Esophagus muscularis mucosa (tissue), 4 donors: ENCODE results near the gene CCDC6. TPM values are rescaled to one million over a fixed set of nuclear protein-coding genes. Genes with fewer than 3 reads are reported as not detected.

ENCODE experiments used
- DNase-seq: peaks from one replicate; pipeline ENCODE4 v3.0.0-alpha.2; 2017; ENCODE audit errors: extremely low spot score
- H3K27ac ChIP-seq, 4 donors: fragments of 200-600 bp; sonication (generic); replicated peaks in 1 of 4; 1 replicate in 3 of 4; 2 replicates in 1 of 4; pipeline ENCODE4 v1.5.1; 2016 to 2019; ENCODE audit warnings: mild to moderate bottlenecking in 1 of 4
- H3K27me3 ChIP-seq, 4 donors: fragments of 200-600 bp; sonication (generic); one replicate each; pipeline versions ENCODE4 v1.5.1 to v1.6.0; 2016 to 2019
- H3K36me3 ChIP-seq, 4 donors: fragments of 200-600 bp; sonication (generic); one replicate each; pipeline ENCODE4 v1.5.1; 2016 to 2019
- H3K4me1 ChIP-seq, 4 donors: fragments of 200-600 bp; sonication (generic); one replicate each; pipeline ENCODE4 v1.5.1; 2016 to 2019
- H3K4me3 ChIP-seq, 4 donors: fragments of 200-600 bp; sonication (generic); 1 replicate in 2 of 4; 2 replicates in 2 of 4; pipeline ENCODE4 v1.5.1; 2016 to 2019; ENCODE audit warnings: mild to moderate bottlenecking in 4 of 4, moderate library complexity in 1 of 4
- H3K9me3 ChIP-seq, 4 donors: fragments of 200-600 bp; sonication (generic); 1 replicate in 3 of 4; 2 replicates in 1 of 4; pipeline ENCODE4 v1.5.1; 2016 to 2019
- EP300 ChIP-seq: sonication (generic); formaldehyde crosslinking; IDR thresholded peaks from one replicate; pipeline ENCODE4 v1.6.1; 2017; ENCODE audit warnings: antibody characterized with exemption
- POLR2A ChIP-seq: fragments of 450-650 bp; IDR thresholded peaks from one replicate; pipeline ENCODE4 v1.6.1; 2017; ENCODE audit warnings: antibody characterized with exemption, moderate library complexity, mild to moderate bottlenecking, low read depth
- POLR2AphosphoS5 ChIP-seq, 2 donors: sonication (generic); formaldehyde crosslinking; IDR thresholded peaks; one replicate each; pipeline ENCODE4 v1.6.1; 2017; ENCODE audit warnings: antibody characterized with exemption in 2 of 2
- WGBS: methylation state at CpG from one replicate; pipeline ENCODE4 v1.1.5; 2018; 5-methylcytosine and 5-hydroxymethylcytosine counted together
- intact Hi-C: fragments of 100-400 bp; cut with DNase I; formaldehyde crosslinking; loops from one replicate; pipeline ENCODE4 v1.15.1; 2023
- total RNA-seq, 4 donors: library from RNA; depleted of rRNA; stranded (reverse); fragments of >200 nt; gene quantifications; one replicate each; pipeline versions ENCODE4 v1.1.0 to v1.2.1, GENCODE V29; 2016
- TF ChIP-seq, protein P1 (sequence below), 3 experiments: fragments of 200-600 bp in 2 of 3; fragments of 450-650 bp in 1 of 3; sonication (generic) in 2 of 3; IDR thresholded peaks; one replicate each; pipeline ENCODE4 v1.5.1; 2017 to 2019; ENCODE audit warnings: antibody characterized with exemption in 3 of 3, mild to moderate bottlenecking in 2 of 3, moderate library complexity in 1 of 3

CCDC6 gene
- total RNA-seq, 4 donors from 2014 or later: 41.4 to 71.0 (median 57.2) TPM

DNA sequence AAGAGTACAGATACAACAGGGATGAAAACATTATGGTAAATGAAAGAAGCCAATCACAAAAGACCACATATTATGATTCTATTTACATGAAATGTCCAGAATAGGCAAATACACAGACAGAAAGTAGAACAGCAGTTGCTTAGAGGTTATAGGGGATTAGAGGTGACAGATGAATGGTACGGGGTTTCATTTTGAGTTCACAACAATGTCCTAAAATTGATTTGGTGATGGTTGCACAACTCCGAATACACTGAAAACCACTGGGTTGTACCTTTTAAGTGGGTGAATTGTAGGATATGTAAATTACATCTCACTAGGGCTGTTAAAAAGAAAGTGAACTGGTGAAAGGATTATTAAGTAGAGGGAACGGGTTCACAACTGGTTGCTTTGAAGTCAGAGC lies 76.8 kb downstream of the CCDC6 start:
- H3K27me3 ChIP-seq: no peaks in the 10 kb centered on the region
- no peak for TF ChIP-seq EP300
- TF ChIP-seq, protein P1, sequence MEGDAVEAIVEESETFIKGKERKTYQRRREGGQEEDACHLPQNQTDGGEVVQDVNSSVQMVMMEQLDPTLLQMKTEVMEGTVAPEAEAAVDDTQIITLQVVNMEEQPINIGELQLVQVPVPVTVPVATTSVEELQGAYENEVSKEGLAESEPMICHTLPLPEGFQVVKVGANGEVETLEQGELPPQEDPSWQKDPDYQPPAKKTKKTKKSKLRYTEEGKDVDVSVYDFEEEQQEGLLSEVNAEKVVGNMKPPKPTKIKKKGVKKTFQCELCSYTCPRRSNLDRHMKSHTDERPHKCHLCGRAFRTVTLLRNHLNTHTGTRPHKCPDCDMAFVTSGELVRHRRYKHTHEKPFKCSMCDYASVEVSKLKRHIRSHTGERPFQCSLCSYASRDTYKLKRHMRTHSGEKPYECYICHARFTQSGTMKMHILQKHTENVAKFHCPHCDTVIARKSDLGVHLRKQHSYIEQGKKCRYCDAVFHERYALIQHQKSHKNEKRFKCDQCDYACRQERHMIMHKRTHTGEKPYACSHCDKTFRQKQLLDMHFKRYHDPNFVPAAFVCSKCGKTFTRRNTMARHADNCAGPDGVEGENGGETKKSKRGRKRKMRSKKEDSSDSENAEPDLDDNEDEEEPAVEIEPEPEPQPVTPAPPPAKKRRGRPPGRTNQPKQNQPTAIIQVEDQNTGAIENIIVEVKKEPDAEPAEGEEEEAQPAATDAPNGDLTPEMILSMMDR (IDR thresholded peaks at IDR 0.05): no peak
- no peak for TF ChIP-seq POLR2A
- TF ChIP-seq POLR2AphosphoS5 (IDR thresholded peaks at IDR 0.05): no peak
- H3K4me1 ChIP-seq: peaks cover 9 to 53% (median 23%) of the 10 kb centered on the region in 4 donors
- no peaks in the 10 kb centered on the region for H3K9me3 ChIP-seq
- no peak for DNase-seq
- no peak overlapping the region for H3K27ac ChIP-seq
- intact Hi-C loops: no loop called here
- no peak overlapping the region for H3K4me3 ChIP-seq
- 90% methylated on average over 3 of the region's 3 CpGs for WGBS
- peaks cover 5 to 22% (median 12%) of the 10 kb centered on the region in 4 donors for H3K36me3 ChIP-seq

DNA sequence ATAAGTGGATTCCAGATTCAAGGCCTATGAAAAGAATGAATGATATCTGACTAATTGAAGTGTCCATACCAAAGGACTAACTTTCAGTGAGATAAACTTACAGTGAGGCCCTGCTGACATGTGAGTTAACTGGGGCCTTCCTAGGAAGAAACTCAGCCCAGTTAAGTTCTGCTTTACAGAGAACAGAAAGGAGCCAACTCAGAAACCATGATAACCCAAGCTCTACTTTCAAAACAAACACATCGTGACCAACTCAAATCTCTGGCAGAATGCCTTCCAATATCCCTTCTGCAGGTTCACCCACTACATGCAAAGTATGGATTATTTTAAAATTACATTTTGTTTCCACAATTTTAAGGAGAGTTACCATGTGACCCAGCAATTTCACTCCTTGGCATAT lies 77.3 kb downstream of the CCDC6 start:
- no peak overlapping the region for H3K4me3 ChIP-seq
- H3K4me1 ChIP-seq: peaks cover 9 to 48% (median 22%) of the 10 kb centered on the region in 4 donors
- no peak for DNase-seq
- H3K27ac ChIP-seq: no peak overlapping the region
- no peaks in the 10 kb centered on the region for H3K27me3 ChIP-seq
- TF ChIP-seq EP300 (no peak), POLR2A (no peak), POLR2AphosphoS5 (IDR thresholded peaks at IDR 0.05) (no peak)
- TF ChIP-seq, protein P1 (IDR thresholded peaks at IDR 0.05): no peak
- H3K36me3 ChIP-seq: peaks cover 5 to 22% (median 12%) of the 10 kb centered on the region in 4 donors
- 38% methylated on average over 1 of the region's 1 CpG for WGBS
- intact Hi-C loops: no loop called here
- H3K9me3 ChIP-seq: no peaks in the 10 kb centered on the region

DNA sequence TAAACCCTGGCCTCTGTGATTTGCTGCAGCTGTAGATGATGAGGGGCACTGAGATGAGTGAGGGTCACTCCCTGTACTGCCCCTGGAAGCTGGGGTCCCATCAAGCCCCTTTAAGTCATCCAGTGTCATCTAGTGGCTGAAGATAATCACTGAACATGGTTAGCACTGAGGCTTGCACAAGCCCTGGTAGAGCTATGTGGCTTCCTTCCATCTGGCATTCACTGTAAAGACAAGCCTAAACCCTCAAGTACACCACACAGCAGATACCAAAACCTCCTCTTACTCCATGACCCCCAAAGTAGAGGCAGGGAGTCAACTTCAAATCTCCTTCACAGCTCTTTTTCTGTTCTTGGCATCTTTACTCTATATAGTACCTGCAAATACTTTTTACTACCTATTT lies 80.4 kb downstream of the CCDC6 start:
- intact Hi-C loops: no loop called here
- DNase-seq: no peak
- peaks cover 17 to 51% (median 32%) of the 10 kb centered on the region in 4 donors for H3K4me1 ChIP-seq
- no peaks in the 10 kb centered on the region for H3K27me3 ChIP-seq
- peaks cover 0 to 7% (median 3%) of the 10 kb centered on the region in 4 donors for H3K36me3 ChIP-seq
- no peak overlapping the region for H3K4me3 ChIP-seq
- H3K27ac ChIP-seq: no peak overlapping the region
- no peaks in the 10 kb centered on the region for H3K9me3 ChIP-seq
- TF ChIP-seq, protein P1 (IDR thresholded peaks at IDR 0.05): no peak
- no peak for TF ChIP-seq POLR2AphosphoS5 (IDR thresholded peaks at IDR 0.05)
- no peak for TF ChIP-seq EP300
- no peak for TF ChIP-seq POLR2A

DNA sequence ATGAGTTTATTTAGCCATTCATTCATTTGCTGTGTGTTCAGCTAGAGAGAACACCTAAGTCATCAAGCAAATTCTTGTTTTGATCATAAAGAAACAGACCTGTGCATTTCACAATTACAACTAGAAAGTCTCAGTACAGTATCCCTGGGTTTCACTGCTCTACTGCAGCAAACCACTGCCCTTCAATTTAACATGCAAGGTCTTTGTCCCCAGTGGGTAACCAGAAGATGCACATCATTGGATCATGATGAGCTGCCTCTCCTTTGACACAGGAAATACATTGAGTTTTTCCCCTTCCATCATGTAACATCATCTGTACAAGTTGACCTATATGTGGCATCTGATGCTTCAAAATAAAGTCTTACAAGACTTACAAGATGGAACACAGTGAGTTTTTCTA lies 82.6 kb downstream of the CCDC6 start:
- H3K36me3 ChIP-seq: no peaks in the 10 kb centered on the region
- DNase-seq: no peak
- H3K4me1 ChIP-seq: peaks cover 14 to 43% (median 31%) of the 10 kb centered on the region in 4 donors
- TF ChIP-seq, protein P1 (IDR thresholded peaks at IDR 0.05): no peak
- TF ChIP-seq POLR2A (no peak), POLR2AphosphoS5 (IDR thresholded peaks at IDR 0.05) (no peak), EP300 (no peak)
- no peaks in the 10 kb centered on the region for H3K27me3 ChIP-seq
- no peak overlapping the region for H3K27ac ChIP-seq
- no peaks in the 10 kb centered on the region for H3K9me3 ChIP-seq
- H3K4me3 ChIP-seq: no peak overlapping the region
- intact Hi-C loops: no loop called here

DNA sequence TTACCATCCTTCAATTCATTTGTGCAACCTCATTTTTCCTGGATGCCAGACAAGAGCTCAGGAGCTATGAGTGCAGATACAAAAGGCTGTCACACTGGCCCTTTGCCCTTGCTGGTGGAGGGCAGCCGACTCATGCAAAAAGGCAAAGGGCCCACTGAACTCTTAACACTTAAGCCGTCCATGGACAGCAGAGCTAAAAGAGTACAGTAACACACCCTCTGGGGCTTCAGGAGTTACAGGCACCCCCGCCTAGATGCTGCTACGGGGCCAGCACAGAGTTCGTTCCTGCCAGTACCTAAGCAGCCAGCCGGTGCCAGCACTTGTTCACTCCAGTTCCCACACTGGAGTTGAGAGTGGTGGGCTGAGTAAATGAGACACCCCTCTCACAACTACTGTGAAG lies 83.2 kb downstream of the CCDC6 start:
- no peak overlapping the region for H3K4me3 ChIP-seq
- peaks cover 13 to 39% (median 28%) of the 10 kb centered on the region in 4 donors for H3K4me1 ChIP-seq
- H3K27ac ChIP-seq: no peak overlapping the region
- 100% methylated on average over 2 of the region's 6 CpGs for WGBS
- no peaks in the 10 kb centered on the region for H3K27me3 ChIP-seq
- no peak for TF ChIP-seq POLR2AphosphoS5 (IDR thresholded peaks at IDR 0.05)
- TF ChIP-seq POLR2A: no peak
- H3K9me3 ChIP-seq: no peaks in the 10 kb centered on the region
- H3K36me3 ChIP-seq: peaks cover 0 to 4% (median 0%) of the 10 kb centered on the region in 4 donors
- DNase-seq: no peak
- intact Hi-C loops: no loop called here
